ENCODE measurements around the gene MAZ. TPM values are rescaled to one million over a fixed set of nuclear protein-coding genes. Genes with fewer than 3 reads are reported as not detected.

MAZ gene
- total and polyA plus RNA-seq, 2 of the 13 experiments (the other 11 are each of a cell fraction or from before 2014, with no cell fraction given), result 203 to 277 TPM

GRCh38 chr16:29830774-29831173, 24.4 kb downstream of the MAZ start (continued):
- no peak for TF ChIP-seq DNMT1 (CRISPR knock-in tag; IDR thresholded peaks at IDR 0.05)
- TF ChIP-seq ISL2 (CRISPR knock-in tag; IDR thresholded peaks at IDR 0.05), result no peak
- TF ChIP-seq ZNF816 (CRISPR knock-in tag; IDR thresholded peaks at IDR 0.05; ENCODE audit: borderline replicate concordance), result no peak
- TF ChIP-seq SMARCC2 (IDR thresholded peaks at IDR 0.05), result no peak
- TF ChIP-seq ZNF567 (CRISPR knock-in tag; IDR thresholded peaks at IDR 0.05; ENCODE audit: borderline replicate concordance), result no peak
- no peak for TF ChIP-seq RXRB (CRISPR knock-in tag; IDR thresholded peaks at IDR 0.05; ENCODE audit: borderline replicate concordance)
- TF ChIP-seq, protein P1, sequence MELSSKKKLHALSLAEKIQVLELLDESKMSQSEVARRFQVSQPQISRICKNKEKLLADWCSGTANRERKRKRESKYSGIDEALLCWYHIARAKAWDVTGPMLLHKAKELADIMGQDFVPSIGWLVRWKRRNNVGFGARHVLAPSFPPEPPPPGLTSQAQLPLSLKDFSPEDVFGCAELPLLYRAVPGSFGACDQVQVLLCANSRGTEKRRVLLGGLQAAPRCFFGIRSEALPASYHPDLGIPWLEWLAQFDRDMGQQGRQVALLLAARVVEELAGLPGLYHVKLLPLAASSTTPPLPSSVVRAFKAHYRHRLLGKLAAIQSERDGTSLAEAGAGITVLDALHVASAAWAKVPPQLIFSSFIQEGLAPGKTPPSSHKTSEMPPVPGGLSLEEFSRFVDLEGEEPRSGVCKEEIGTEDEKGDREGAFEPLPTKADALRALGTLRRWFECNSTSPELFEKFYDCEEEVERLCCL (CRISPR knock-in tag; IDR thresholded peaks at IDR 0.05; ENCODE audit: borderline replicate concordance), result no peak
- no peak for TF ChIP-seq CENPX (CRISPR knock-in tag; IDR thresholded peaks at IDR 0.05)
- no peak for TF ChIP-seq ZSCAN30 (CRISPR knock-in tag; IDR thresholded peaks at IDR 0.05)
- no peak for TF ChIP-seq IKZF5 (CRISPR knock-in tag; IDR thresholded peaks at IDR 0.05)

GRCh38 chr16:29831490-29831889, 25.2 kb downstream of the MAZ start:
- CTCF ChIA-PET (ENCODE audit: low intra/inter-chr PET ratio, low total read pairs), result no interaction called here
- TF ChIP-seq ZNF232 (CRISPR knock-in tag; IDR thresholded peaks at IDR 0.05; ENCODE audit: borderline replicate concordance), result no peak
- no peak for TF ChIP-seq NFE2L2 (IDR thresholded peaks at IDR 0.05; ENCODE audit: low read length)
- TF ChIP-seq ZNF329 (CRISPR knock-in tag; IDR thresholded peaks at IDR 0.05; ENCODE audit: low read depth), result no peak
- no peak for TF ChIP-seq SNAPC5 (CRISPR knock-in tag; IDR thresholded peaks at IDR 0.05; ENCODE audit: borderline replicate concordance)
- no peak for TF ChIP-seq ZNF430 (CRISPR knock-in tag; IDR thresholded peaks at IDR 0.05)
- TF ChIP-seq GMEB2 (CRISPR knock-in tag; IDR thresholded peaks at IDR 0.05; ENCODE audit: low read depth), result no peak
- no peak for TF ChIP-seq ZNF451 (CRISPR knock-in tag; IDR thresholded peaks at IDR 0.05)
- TF ChIP-seq MBNL3 (CRISPR knock-in tag; conservative IDR thresholded peaks at IDR 0.05), result no peak
- TF ChIP-seq ZNF30 (CRISPR knock-in tag; IDR thresholded peaks at IDR 0.05), result no peak
- TF ChIP-seq KDM2A (CRISPR knock-in tag; IDR thresholded peaks at IDR 0.05; ENCODE audit: borderline replicate concordance, low read depth), result no peak
- TF ChIP-seq FOXP1 (IDR thresholded peaks at IDR 0.05), result no peak
- TF ChIP-seq FOXP1 (CRISPR knock-in tag; IDR thresholded peaks at IDR 0.05), result no peak
- TF ChIP-seq ZNF816 (CRISPR knock-in tag; IDR thresholded peaks at IDR 0.05; ENCODE audit: borderline replicate concordance), result no peak
- TF ChIP-seq REL (CRISPR knock-in tag; conservative IDR thresholded peaks at IDR 0.05), result no peak

More at GRCh38 chr16:29831490-29831889, 25.2 kb downstream of the MAZ start:
- in situ Hi-C loops (cut with HindIII; ENCODE audit: extremely low pct_ligation_motif_present, low pct_unique_long_range_greater_than_20kb) (no loop called here), intact Hi-C loops (cut with micrococcal nuclease; ENCODE audit: unreplicated experiment) (no loop called here)
- H3K9me3 ChIP-seq (ENCODE audit: low read length), result no peaks in the 10 kb centered on the region
- DNase-seq (ENCODE audit: low spot score) (no peak), ATAC-seq (no peak), FAIRE-seq (no peak)
- H3K27me3 ChIP-seq (ENCODE audit: control insufficient read depth in 1 of 2, insufficient read depth in 2 of 2, low read length in 2 of 2), result no peaks in the 10 kb centered on the region
- POLR2A ChIA-PET, result no interaction called here
- H4K20me1 ChIP-seq (ENCODE audit: insufficient read depth, low read length), result no peaks in the 10 kb centered on the region
- BruUV-seq (replicated peaks), result no TSS peak
- no peaks in the 10 kb centered on the region for H3K79me2 ChIP-seq (ENCODE audit: insufficient read depth, low read length)
- H3K9ac ChIP-seq (ENCODE audit: insufficient read depth, low read depth, low read length), result no peak overlapping the region
- H3K4me2 ChIP-seq (ENCODE audit: low read depth, low read length), result no peak overlapping the region
- no peak overlapping the region for H3K4me3 ChIP-seq (replicated peaks in 1 of 3; ENCODE audit: insufficient read depth in 1 of 3, low read depth in 2 of 3, low read length in 3 of 3)
- H3K4me1 ChIP-seq (ENCODE audit: insufficient read depth, low read length), result peaks cover 42% of the 10 kb centered on the region
- WGBS (ENCODE audit: low lambda C conversion rate), result 90% methylated on average over 2 of the region's 2 CpGs
- no peak overlapping the region for H3K27ac ChIP-seq (ENCODE audit: extremely low read length, insufficient read depth, low read length)
- peaks cover 4 to 8% of the 10 kb centered on the region in 2 experiments; a peak in 3 of 5 replicates for H3K36me3 ChIP-seq (replicated peaks in 1 of 2; ENCODE audit: control insufficient read depth in 1 of 2, insufficient read depth in 2 of 2, low read length in 2 of 2)
- H2AFZ ChIP-seq (ENCODE audit: low read length), result no peak overlapping the region

All from HepG2 (cell line).